Measurements from ENCODE around the gene GET3. TPM values are rescaled to one million over a fixed set of nuclear protein-coding genes. Genes with fewer than 3 reads are reported as not detected.

GET3 gene
- total and polyA plus RNA-seq, 4 donors: 22.8 to 44.1 (median 27.2) TPM

GRCh38 chr19:12759686-12760085 is 22.4 kb downstream of the GET3 start:
- no peak for DNase-seq (ENCODE audit: low spot score)
- Histone ChIP-seq H3K4me1 (ENCODE audit: control insufficient read depth in 4 of 4, insufficient read depth in 4 of 4, low read length in 3 of 4) (peaks cover 2 to 14% (median 6%) of the 10 kb centered on the region in 4 donors), H3K27me3 (ENCODE audit: control insufficient read depth in 4 of 4, insufficient read depth in 4 of 4, low read length in 3 of 4) (no peaks in the 10 kb centered on the region), H3K9me3 (ENCODE audit: control insufficient read depth in 4 of 4, low read length in 3 of 4) (no peaks in the 10 kb centered on the region), H3K4me3 (ENCODE audit: low read depth in 1 of 3, low read length in 3 of 3) (no peak overlapping the region), H3K36me3 (ENCODE audit: control insufficient read depth in 4 of 4, insufficient read depth in 3 of 4, low read depth in 1 of 4, low read length in 3 of 4) (peaks cover 2 to 12% (median 6%) of the 10 kb centered on the region in 4 donors), H3K27ac (ENCODE audit: low read depth in 1 of 2, low read length in 2 of 2) (no peak overlapping the region), H3K9ac (ENCODE audit: low read depth in 1 of 2, low read length in 2 of 2) (no peak overlapping the region)
- TF ChIP-seq CTCF (IDR thresholded peaks at IDR 0.05; ENCODE audit: low read depth, low read length, missing input control): no peak
- no peak for TF ChIP-seq HNF4A (conservative IDR thresholded peaks at IDR 0.05)
- TF ChIP-seq SP1 (IDR thresholded peaks at IDR 0.05): no peak
- no peak for TF ChIP-seq JUND (IDR thresholded peaks at IDR 0.05)
- TF ChIP-seq EGR1 (IDR thresholded peaks at IDR 0.05; ENCODE audit: low read depth in 2 of 2): no peak
- TF ChIP-seq REST (IDR thresholded peaks at IDR 0.05): no peak
- WGBS: 92% methylated on average over 6 of the region's 6 CpGs

GRCh38 chr19:12763100-12763499 is 25.8 kb downstream of the GET3 start:
- Histone ChIP-seq H3K27me3 (ENCODE audit: control insufficient read depth in 4 of 4, insufficient read depth in 4 of 4, low read length in 3 of 4) (no peaks in the 10 kb centered on the region), H3K9me3 (ENCODE audit: control insufficient read depth in 4 of 4, low read length in 3 of 4) (no peaks in the 10 kb centered on the region), H3K4me1 (ENCODE audit: control insufficient read depth in 4 of 4, insufficient read depth in 4 of 4, low read length in 3 of 4) (peaks cover 0 to 15% (median 1%) of the 10 kb centered on the region in 4 donors), H3K9ac (ENCODE audit: low read depth in 1 of 2, low read length in 2 of 2) (no peak overlapping the region), H3K4me3 (ENCODE audit: low read depth in 1 of 3, low read length in 3 of 3) (no peak overlapping the region), H3K36me3 (ENCODE audit: control insufficient read depth in 4 of 4, insufficient read depth in 3 of 4, low read depth in 1 of 4, low read length in 3 of 4) (peaks cover 4 to 18% (median 8%) of the 10 kb centered on the region in 4 donors), H3K27ac (ENCODE audit: low read depth in 1 of 2, low read length in 2 of 2) (no peak overlapping the region)
- no peak for DNase-seq (ENCODE audit: low spot score)
- TF ChIP-seq NR2F2 (IDR thresholded peaks at IDR 0.05) (no peak), RXRA (IDR thresholded peaks at IDR 0.05) (no peak), ZBTB33 (IDR thresholded peaks at IDR 0.05) (no peak), SP1 (IDR thresholded peaks at IDR 0.05) (no peak), REST (IDR thresholded peaks at IDR 0.05) (no peak), MAX (IDR thresholded peaks at IDR 0.05) (no peak), ATF3 (IDR thresholded peaks at IDR 0.05) (no peak), FOXA2 (IDR thresholded peaks at IDR 0.05) (no peak), HNF4A (conservative IDR thresholded peaks at IDR 0.05) (no peak), TAF1 (conservative IDR thresholded peaks at IDR 0.05) (no peak), CTCF (IDR thresholded peaks at IDR 0.05; ENCODE audit: low read depth, low read length, missing input control) (no peak), GABPA (IDR thresholded peaks at IDR 0.05 in 1 of 2, conservative IDR thresholded peaks at IDR 0.05 in 1 of 2) (no peak), YY1 (IDR thresholded peaks at IDR 0.05) (no peak)
- 68% methylated on average over 11 of the region's 11 CpGs for WGBS

Measured in liver (tissue), 9 donors.